ENCODE results near the gene ASAP2.
A peak's percentile ranks its signal among the peaks of the same experiment; 100 is the strongest.

The ASAP2 gene

DNA sequence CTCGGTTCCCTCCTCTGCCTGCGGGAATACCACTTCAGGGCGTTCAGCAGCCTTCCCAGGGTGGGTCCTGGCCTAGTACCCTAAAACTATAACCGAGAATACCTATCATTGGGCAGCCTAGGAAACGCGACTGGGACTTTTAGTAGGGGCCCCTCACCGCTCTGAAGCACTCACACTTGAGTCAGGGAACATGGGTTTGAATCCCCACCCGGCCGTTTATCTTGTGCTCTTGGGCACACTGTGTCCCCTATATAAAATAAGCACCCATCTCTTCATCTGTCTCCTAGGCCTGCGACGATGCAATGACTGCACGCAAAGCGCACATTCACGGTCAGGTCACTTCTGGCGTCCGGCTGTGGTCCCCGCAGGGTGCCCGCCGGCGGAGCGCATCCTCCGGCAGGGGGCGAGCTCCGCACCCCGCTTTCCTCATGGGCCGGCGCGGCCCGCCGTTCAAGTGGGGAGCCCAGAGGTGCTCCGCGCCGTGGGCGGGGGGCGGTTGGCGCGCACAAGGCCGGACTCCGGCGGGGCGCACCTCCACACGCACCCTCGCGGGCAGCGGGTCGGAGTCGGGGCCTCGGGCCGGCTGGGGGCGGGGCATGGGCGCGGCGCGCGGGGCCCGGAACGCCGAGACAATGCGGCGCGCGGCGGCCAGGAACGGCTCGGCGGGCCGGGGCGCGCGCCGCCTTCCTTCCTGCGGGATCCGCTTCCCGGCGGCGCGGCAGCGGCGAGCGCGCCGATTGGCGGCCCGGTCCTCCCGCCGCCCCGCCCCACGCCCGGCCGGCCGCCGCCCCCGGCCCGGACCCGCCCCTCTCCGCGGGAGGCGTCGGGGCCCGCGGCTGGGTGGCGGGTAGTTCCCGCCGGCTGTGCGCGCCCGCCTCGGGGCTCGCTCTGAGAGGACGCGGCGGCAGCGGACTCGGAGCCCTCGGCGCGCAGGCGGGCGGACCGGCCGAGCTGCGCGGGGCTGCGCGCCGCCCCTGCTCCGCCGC lies at the start of gene ASAP2:
ASAP2 (plus strand) TSS at position 850 of the 986 bp plus-strand sequence. CDS start 293 bp downstream, outside the sequence.
- DNase-seq, result peak; percentile 7

DNA sequence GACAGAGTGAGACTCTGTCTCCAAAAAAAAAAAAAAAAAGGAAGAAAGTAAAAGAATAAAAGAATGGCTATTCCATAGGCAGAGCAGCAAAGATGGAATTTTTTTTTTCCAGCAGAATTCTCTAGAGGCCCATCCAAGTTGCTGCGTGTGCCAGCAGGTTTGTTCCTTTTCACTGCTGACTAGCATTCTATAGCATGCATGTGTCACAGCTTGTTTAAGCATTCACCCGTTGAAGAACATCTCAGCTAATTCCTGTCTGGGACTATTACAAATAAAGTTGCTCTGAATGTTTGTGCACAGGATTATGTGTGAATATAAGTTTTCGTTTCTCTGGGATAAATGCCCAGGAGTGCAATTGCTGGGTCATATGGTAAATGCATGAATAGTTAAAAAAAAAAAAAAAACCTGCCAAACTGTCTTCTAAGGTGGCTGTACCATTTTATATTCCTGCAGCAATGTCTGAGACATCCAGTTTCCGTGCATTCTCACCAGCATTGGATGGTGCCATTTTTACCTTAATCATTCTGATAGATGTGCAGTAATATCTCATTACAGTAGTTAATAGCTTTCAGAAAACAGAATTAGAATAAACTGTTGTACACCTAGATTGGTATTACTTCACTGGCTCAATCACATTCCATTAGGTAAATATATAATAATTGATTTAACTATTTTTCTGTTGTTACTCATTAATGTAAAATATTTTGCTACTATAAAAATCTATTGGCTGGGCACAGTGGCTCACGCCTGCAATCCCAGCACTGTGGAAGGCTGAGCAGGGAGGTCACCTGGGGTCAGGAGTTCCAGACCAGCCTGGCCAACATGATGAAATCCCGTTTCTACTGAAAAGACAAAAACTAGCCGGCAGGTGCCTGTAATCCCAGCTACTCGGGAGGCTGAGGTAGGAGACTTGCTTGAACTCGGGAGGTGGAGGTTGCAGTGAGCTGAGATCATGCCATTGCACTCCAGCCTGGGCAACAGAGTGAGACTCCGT lies 47.5 kb upstream of the ASAP2 start:
- DNase-seq, result no peak

DNA sequence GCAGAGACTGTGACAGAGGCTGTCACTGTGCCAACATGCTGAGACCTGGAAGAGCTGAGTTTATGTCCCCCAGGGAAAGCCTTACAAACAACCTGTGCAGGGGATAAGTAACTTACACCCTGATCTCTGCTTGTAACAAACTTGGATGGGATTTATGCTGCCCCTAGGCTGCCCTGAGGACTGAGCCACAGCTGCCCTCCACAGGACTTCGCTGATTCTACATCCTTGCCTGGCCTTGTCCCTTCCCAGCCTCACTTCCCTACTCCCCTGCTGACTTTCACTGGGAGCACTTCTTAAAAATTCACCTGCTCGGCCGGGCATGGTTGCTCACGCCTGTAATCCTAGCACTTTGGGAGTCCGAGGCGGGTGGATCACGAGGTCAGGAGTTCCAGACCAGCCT lies 45.9 kb upstream of the ASAP2 start:
- no peak for DNase-seq

DNA sequence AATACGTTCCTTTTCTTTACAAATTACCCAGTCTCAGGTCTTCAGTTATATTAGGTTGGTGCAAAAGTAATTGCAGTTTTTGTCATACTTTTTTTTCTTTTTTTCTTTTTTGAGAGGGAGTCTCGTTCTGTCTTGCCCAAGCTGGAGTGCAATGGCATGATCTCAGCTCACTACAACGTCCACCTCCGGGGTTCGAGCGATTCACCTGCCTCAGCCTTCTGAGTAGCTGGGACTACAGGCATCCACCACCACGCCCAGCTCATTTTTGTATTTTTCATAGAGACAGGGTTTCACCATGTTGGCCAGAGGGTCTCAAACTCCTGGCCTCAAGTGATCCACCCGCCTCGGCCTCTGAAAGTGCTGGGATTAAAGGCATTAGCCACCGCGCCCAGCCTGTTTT lies 43.8 kb upstream of the ASAP2 start:
- DNase-seq, result no peak

DNA sequence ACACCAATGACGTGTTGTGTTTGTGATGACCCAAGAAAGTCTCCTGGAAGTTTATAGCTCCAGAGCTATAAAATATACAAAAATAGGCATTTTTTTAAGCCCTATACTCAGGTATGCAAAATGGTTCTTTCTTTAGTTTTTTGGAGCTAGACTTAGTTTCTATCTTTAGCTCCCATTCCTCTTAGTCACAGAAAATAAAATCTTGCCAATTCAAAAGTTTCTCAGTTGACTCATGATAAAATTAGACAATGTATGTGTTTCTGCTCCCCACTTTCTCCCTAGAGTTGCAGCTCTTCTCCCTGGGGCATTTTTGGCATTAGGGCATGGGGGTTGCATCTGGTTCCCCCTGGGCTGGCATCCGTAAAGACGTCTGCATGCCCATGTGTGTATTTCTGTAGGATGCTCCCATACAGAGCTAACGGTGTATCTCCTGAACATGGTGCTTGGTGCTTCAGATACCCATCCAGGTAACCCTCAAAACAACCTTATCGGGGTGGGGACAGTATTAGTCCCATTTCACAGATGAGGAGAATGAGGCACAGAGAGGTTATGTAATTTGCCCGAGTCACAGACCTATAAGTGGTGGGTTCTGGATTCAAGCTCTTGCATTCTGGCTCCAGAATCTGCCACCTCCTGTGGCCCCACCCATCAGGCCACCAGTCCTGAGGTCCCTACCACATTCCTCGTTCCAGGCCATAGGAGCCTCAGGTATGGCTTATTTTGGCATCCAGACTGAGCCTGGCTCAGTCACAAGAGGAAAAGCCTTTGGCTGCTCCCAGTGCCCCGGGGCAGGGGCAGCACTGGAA lies 43.1 kb upstream of the ASAP2 start:
- no peak for DNase-seq

DNA sequence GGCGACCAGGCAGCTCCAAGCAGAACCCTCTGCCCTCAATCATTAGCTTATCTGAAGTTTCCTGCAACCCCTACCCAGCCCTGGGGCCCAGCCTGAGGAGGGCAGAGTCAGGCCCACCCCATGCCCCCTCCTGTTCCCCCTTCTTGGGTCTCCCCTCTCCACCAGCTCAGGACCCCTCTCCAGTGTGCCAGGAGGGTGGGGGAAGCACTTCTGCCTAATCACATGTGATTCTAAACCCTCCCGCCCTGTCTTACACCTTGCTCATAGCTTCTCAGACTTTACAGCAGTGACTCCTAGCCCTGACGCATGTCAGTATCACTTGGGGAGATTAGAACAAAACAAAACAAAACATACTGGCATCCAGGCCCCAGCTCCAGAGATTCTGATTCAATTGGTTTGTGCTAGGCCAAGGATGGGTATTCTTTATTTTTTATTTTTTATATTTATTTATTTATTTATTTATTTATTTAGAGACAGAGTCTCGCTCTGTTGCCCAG lies 42.5 kb upstream of the ASAP2 start:
- no peak for DNase-seq

DNA sequence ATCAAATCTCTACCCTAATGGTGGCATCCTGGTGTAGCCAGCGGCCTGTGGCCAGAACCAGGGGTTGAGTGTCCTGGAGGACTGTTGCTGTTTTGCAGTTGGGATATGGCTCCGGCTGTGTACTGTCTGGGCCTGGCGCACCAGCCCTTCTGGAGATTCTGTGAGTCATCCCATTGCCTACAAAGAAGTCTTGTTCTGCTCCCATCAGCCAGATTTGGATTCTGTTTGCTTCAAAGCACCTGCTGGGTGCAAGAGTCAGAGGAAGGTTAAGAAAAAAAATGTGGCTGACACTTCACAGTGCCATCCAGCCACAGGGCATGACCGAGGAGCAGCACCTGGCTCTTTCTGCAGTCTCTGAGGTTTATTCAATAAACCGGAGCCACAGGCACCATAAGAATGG lies 41.0 kb upstream of the ASAP2 start:
- no peak for DNase-seq

DNA sequence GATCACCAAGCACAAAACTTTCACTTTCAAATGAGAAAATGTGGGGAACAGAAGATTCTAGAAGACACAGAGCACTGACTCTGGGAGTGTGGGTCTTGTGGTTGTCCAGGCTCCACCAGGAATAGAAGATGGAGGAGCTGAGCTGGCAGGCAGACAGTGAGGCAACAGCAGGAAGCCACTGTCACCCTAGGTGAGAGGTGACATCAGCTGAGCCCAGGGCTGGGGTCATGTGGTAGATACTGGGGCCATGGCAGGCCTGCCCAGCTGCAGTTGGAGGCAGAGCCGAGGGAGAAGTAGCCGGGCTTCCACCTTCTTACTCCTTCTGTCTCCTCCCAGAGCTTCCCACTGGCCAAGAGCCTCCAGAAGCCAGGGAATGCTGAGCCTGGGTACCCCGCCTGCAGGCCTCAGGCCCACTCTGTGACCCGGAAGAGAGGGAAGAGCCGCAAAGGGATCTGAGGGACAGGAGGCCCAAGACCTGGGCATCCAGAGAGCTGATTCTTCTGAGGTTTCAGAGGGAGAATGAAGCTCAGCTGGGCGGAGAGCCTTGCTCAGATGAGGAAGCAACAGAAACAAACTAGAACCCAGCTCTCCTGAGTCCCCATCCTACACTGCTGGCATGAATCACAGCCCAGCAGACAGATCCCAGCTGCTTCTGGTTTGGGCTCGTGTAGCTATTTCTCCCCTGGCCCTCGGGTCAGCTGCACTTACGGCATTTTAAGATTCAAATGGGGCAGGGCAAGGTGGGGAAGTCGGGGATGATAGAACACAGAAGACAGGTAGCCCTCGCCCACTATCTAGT lies 39.8 kb upstream of the ASAP2 start:
- no peak for DNase-seq

DNA sequence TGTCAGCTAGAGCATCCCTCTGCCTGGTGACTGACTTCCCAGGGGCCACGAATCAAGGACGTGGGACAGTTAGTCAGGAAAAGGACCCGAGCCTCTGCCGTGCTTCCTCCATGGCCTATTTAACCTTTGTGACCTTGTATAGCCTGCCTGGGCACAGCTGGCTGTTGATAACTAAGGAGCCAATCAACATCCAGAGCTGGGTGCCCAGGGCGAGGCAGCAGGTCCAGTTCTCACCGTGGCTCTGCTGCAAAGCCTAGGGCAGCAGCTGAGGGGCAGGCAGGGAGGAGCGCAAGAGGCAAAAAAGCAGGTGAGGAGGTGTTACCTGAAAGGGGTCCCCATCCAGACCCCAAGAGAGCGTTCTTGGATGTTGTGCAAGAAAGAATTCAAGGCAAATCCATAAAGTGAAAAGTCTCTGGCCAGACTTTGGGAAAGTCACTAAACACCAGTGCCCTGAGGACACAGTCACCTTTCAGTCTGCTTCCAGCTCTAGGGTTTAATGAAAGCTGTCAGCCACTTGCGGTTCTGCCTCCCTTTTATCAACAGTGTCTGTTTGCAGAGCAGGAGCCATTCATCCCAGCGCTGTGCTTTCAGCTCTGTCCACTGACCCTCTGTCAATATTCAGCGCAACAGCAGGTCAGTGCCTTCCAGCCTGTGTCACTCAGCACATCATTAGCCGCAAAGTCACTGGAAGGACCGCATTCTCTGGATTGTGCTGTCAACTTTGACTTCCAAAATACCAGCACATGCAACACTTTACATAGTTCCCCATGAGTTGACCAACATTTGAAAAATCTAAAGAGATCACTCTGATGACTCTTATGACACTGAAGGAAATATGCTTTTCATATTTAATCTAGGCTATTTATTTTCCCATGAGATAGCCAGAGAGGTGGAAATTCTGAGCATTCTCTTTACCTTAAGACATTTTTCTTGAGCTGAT lies 38.6 kb upstream of the ASAP2 start:
- no peak for DNase-seq

DNA sequence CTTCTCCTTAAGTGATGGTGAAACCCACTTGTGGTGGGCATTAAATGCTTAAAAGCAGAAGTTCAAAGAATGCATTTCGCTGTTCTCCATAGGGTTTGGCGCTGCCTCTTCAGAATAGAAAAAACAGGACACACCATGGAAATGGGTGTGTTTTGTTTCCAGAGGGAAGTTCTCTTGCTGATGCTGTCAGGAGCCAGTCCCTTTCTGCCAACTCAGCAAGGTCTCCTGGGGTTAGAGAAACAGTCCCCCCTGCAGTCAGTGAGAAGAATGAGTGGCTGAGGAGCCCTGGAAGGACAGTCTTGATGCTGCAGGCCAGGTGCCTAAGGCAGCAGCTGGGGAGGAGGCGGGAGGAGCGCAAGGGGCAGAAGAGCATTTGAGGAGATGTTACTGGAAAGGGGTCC lies 37.8 kb upstream of the ASAP2 start:
- DNase-seq, result peak; percentile 5

DNA sequence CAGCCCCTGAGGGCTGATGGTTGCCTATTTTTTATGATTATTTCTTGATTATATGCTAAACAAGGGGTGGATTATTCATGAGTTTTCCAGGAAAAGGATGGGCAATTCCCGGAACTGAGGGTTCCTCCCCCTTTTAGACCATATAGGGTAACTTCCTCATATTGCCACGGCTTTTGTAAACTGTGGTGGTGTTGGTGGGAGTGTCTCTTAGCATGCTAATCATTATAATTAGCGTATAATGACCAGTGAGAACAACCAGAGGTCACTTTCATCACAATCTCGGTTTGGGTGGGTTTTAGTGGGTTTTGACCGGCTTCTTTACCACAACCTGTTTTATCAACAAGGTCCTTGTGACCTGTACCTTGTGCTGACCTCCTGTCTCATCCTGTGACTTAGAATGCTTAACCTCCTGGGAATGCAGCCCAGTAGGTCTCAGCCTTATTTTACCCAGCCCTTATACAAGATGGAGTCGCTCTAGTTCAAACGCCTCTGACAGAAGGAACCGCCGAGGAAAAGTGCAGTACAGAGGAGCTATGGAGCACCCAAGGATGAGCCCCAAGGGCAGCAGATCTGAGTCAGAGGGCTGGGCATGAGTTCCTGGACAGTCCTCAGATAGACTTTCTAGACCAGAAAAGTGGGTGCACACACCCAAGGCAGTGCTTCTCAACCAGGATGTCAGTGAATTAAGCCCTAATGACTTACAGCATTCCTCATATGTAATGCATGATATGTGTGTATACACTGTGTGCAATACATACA lies 37.1 kb upstream of the ASAP2 start:
- DNase-seq, result peak; percentile 20

DNA sequence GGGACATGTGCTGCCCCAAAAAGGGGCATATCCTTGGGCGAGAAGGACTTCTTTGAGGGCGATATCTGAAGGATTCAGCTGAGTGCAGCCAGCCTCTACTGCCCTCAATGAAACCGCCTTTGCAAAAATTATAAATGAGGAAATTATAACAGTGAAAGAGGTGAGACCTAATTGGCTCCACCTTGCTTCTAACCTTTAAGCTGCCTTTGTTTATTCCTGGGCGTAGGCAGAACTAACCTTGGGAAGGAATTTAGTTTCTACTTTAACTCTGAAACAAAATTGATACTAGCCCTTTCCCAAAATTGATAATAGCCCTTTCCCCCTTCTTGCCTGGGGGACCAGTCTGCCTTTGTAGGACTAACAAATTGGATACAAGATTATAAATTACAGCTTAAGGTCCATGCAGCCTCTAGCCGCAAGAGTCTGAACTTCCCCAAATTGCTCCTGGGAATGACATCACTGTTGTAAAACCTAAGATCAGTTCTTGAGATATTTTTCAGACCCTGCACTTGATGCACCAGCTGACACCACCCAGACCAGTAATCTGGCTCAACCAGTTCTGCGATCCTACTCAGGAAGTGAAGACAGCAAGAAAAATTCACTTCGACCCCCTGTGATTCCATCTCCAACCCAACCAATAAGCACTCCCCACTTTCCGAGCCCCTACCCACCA lies 36.0 kb upstream of the ASAP2 start:
- no peak for DNase-seq

DNA sequence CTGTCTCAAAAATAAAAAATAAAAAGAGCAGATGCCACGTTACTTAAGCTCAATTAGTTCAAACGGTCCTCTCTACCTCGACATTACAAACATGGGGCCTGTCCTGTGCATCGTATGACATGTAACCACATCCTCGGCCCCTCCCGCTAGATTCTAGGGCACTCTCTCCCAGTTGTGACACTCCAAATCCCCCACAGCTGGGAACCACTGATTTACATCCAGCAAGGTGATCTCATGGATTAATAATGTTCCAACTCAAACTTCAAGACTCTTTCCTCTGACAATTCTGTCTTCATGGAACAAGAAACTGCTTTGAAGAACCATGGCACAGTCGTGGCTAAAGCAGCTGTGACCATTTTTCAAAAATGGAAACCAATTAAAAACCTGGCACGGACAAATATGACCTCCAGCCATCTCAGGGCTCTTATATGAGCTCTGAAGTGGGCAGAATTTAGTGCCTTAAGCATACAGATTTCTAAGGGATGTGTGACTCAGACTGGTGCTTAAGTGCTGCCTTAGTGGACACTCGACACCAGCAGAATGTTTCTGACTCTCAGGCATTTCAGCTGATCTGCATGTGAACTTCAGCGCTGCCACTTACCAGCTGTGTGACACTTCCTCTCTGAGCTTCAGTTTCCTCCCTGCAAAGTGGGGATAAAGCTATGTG lies 31.7 kb upstream of the ASAP2 start:
- no peak for DNase-seq

DNA sequence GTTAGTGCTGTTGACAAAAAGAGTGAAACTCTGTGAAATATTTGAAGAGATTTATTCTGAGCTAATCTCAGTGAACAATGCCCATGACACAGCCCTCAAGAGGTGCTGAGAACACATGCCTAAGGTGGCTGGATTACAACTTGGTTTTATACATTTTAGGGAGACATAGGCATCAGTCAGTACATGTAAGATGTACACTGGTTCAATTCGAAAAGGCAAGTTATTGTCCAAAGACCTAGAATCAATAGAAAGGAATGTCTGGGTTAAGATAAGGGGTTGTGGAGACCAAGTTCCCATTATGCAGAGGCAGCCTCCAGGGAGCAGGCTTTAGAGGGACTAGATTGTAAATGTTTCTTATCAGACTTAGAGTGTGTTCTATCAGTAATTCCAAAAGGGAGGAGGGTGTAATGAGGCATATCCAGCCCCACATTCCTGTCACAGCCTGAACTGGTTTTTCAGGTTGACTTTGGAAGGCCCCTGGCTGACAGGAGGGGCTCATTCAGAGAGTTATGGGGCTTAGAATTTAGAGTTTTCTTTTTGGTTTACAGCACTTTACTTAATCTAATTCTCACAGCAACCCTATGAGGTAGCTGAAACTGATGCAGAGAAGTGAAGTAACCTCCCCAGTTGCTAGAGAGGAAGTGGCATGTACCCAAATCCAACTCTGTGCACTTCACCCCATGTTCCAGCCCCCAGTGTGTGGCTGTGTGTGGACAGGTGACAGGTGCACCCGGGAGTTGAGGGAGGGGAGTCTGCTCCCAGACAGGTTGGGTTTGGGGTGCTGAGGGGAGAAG lies 28.3 kb upstream of the ASAP2 start:
- no peak for DNase-seq

DNA sequence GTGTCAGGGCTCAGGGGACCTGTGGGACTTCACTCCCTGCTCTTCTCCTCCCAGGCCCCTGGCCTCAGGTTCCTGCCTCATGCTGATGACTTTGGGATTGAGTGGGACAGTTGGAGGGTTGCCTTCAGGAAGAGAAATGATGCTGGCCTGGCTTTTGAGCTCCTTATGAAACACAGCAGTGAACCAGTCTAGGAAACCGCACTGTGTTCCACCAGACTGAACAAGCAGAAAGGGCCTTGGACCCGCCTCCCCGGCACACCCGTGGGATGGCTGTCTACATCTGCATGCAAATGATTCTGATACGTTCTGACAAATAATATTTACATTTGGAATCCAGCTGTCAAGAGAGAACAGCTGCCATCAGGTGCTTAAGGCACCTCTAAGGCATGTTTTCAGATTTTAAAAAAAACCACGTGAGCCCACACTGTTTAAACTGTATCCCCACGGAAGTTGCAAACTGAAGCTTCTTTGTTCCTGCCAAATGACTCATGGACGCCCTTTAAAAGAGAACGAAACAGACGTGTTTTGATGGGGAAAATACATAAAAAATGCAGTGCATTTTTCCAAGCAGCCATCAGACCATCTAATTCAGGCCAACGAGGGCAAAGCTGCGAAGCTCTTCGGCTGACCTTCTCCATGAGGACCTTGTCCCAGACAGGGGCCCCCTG lies 27.6 kb upstream of the ASAP2 start:
- DNase-seq, result no peak

DNA sequence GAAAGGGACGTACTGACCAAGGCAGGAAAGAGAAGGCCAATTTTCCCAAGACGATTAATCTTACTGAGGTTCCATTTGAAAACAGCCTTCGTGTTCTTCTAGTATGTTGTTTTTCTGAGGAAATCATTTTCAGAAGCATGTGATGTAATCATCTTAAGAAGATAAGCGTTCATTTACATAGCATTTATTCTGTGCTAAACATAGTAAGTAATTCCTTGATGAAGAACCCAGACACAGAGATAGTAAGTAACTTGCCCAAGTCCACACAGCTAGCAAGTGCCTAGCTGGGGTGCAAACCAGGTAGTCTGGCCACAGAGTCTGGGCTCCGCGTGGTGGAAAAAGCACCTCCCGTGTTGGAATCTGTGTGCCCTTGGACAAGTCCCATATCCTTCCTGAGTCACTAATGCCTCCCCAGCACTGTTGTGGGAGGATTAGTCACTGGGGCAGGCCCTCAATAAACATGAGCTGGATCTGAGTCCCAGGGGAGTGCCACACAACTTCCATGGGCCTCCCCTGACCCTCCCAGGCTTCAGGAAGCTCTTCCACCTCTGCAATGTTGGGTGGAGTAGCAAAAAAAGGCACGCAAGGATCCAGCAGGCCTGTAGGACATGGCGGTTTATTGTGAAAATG lies 26.9 kb upstream of the ASAP2 start:
- DNase-seq, result no peak
